Stimulated activated effector memory CD8-positive, alpha-beta T cell treated with anti-CD3 and anti-CD28 coated beads, Interleukin-12 subunit alpha, Interleukin-12 subunit beta, amount 100 ng/mL, for 72 hours (primary cell): ENCODE data around the gene ATP8B3.
"Not testable (repeated sequence)": the region's sequence is repeated elsewhere in the genome, so short reads cannot be mapped to it uniquely, and the experiment has no call there.

ENCODE experiments used
- ATAC-seq: fragments of 150-1000 bp; cut with Tn5 transposase; 2 replicates; pipeline ENCODE4 v1.10.0; 2021
- DNase-seq, 2 donors: peaks; one replicate each; pipeline ENCODE4 v3.0.0; 2021 to 2022; ENCODE audit warnings: low spot score in 2 of 2
- H3K27ac Mint-ChIP-seq: one replicate; pipeline ENCODE4 v1.8.0; 2022; ENCODE audit warnings: mild to moderate bottlenecking, mixed read lengths
- H3K36me3 Mint-ChIP-seq: one replicate; pipeline ENCODE4 v1.8.0; 2022; ENCODE audit warnings: mild to moderate bottlenecking, mixed read lengths
- H3K4me1 Mint-ChIP-seq: one replicate; pipeline ENCODE4 v1.8.0; 2022; ENCODE audit warnings: mixed read lengths
- H3K4me3 Mint-ChIP-seq: one replicate; pipeline ENCODE4 v1.8.0; 2022; ENCODE audit warnings: mild to moderate bottlenecking, mixed read lengths
- H3K9me3 Mint-ChIP-seq: one replicate; pipeline ENCODE4 v1.8.0; 2022; ENCODE audit warnings: mixed read lengths

Gene ATP8B3

GRCh38 chr19:1806184-1807029 lies 5.7 kb downstream of the ATP8B3 start:
- H3K36me3 Mint-ChIP-seq: peaks cover 7% of the 10 kb centered on the region
- H3K27ac Mint-ChIP-seq: no peak overlapping the region
- no peak for ATAC-seq
- no peaks in the 10 kb centered on the region for H3K9me3 Mint-ChIP-seq
- H3K4me1 Mint-ChIP-seq: peaks cover 11% of the 10 kb centered on the region
- H3K4me3 Mint-ChIP-seq: no peak overlapping the region
- no peak for DNase-seq

GRCh38 chr19:1805401-1806183 lies 6.5 kb downstream of the ATP8B3 start:
- Mint-ChIP-seq H3K9me3 (no peaks in the 10 kb centered on the region), H3K36me3 (peaks cover 2% of the 10 kb centered on the region), H3K4me1 (peaks cover 3% of the 10 kb centered on the region), H3K27ac (no peak overlapping the region), H3K4me3 (no peak overlapping the region)
- ATAC-seq: no peak
- DNase-seq: no peak

- peaks cover 4% of the 10 kb centered on the region for H3K36me3 Mint-ChIP-seq
- no peak for DNase-seq
- H3K27ac Mint-ChIP-seq: no peak overlapping the region
- H3K4me1 Mint-ChIP-seq: no peaks in the 10 kb centered on the region
- H3K4me3 Mint-ChIP-seq: no peak overlapping the region
- no peak for ATAC-seq
- no peaks in the 10 kb centered on the region for H3K9me3 Mint-ChIP-seq
These were observed 7.2 kb downstream of the ATP8B3 start for GRCh38 chr19:1804858-1805257.

- peaks cover 4% of the 10 kb centered on the region for H3K36me3 Mint-ChIP-seq
- peaks cover 8% of the 10 kb centered on the region for H3K4me1 Mint-ChIP-seq
- H3K9me3 Mint-ChIP-seq: no peaks in the 10 kb centered on the region
- DNase-seq: no peak
- no peak for ATAC-seq
- H3K27ac Mint-ChIP-seq: no peak overlapping the region
- H3K4me3 Mint-ChIP-seq: no peak overlapping the region
These were observed 12.3 kb downstream of the ATP8B3 start for GRCh38 chr19:1799695-1800342.

GRCh38 chr19:1797313-1797712 lies 14.8 kb downstream of the ATP8B3 start:
- not testable (repeated sequence) for H3K36me3 Mint-ChIP-seq, H3K9me3 Mint-ChIP-seq, H3K27ac Mint-ChIP-seq, DNase-seq, H3K4me3 Mint-ChIP-seq, ATAC-seq
- peaks cover 15% of the 10 kb centered on the region for H3K4me1 Mint-ChIP-seq

- DNase-seq (no peak), ATAC-seq (no peak)
- Mint-ChIP-seq H3K4me1 (peaks cover 15% of the 10 kb centered on the region), H3K27ac (no peak overlapping the region), H3K9me3 (no peaks in the 10 kb centered on the region), H3K36me3 (peaks cover 4% of the 10 kb centered on the region), H3K4me3 (no peak overlapping the region)
These were observed 15.5 kb downstream of the ATP8B3 start for GRCh38 chr19:1796395-1797142.

- ATAC-seq: peak; percentile 43
These were observed 17.5 kb downstream of the ATP8B3 start for GRCh38 chr19:1794424-1795172.

GRCh38 chr19:1791879-1792278 lies 20.2 kb downstream of the ATP8B3 start:
- Mint-ChIP-seq H3K27ac (no peak overlapping the region), H3K9me3 (no peaks in the 10 kb centered on the region), H3K36me3 (no peaks in the 10 kb centered on the region), H3K4me1 (peaks cover 15% of the 10 kb centered on the region), H3K4me3 (no peak overlapping the region)
- ATAC-seq (no peak), DNase-seq (no peak)

More at GRCh38 chr19:1794424-1795172, 17.5 kb downstream of the ATP8B3 start:
- no peak for DNase-seq
- no peaks in the 10 kb centered on the region for H3K36me3 Mint-ChIP-seq
- no peak overlapping the region for H3K27ac Mint-ChIP-seq
- H3K9me3 Mint-ChIP-seq: no peaks in the 10 kb centered on the region
- no peak overlapping the region for H3K4me3 Mint-ChIP-seq
- peaks cover 15% of the 10 kb centered on the region for H3K4me1 Mint-ChIP-seq

GRCh38 chr19:1790054-1790792 lies 21.9 kb downstream of the ATP8B3 start:
- no peaks in the 10 kb centered on the region for H3K36me3 Mint-ChIP-seq
- H3K27ac Mint-ChIP-seq: no peak overlapping the region
- no peaks in the 10 kb centered on the region for H3K9me3 Mint-ChIP-seq
- no peak overlapping the region for H3K4me3 Mint-ChIP-seq
- DNase-seq (no peak), ATAC-seq (no peak)
- H3K4me1 Mint-ChIP-seq: peaks cover 7% of the 10 kb centered on the region

- H3K4me3 Mint-ChIP-seq: no peak overlapping the region
- H3K27ac Mint-ChIP-seq: no peak overlapping the region
- no peaks in the 10 kb centered on the region for H3K9me3 Mint-ChIP-seq
- ATAC-seq: no peak
- no peaks in the 10 kb centered on the region for H3K36me3 Mint-ChIP-seq
- H3K4me1 Mint-ChIP-seq: peaks cover 5% of the 10 kb centered on the region
- no peak for DNase-seq
These were observed 22.6 kb downstream of the ATP8B3 start for GRCh38 chr19:1789261-1790041.

GRCh38 chr19:1787116-1787515 lies 25.0 kb downstream of the ATP8B3 start:
- Mint-ChIP-seq H3K4me1 (no peaks in the 10 kb centered on the region), H3K27ac (no peak overlapping the region), H3K36me3 (no peaks in the 10 kb centered on the region), H3K4me3 (no peak overlapping the region), H3K9me3 (no peaks in the 10 kb centered on the region)
- no peak for DNase-seq
- no peak for ATAC-seq

- H3K27ac Mint-ChIP-seq: no peak overlapping the region
- no peak for ATAC-seq
- no peaks in the 10 kb centered on the region for H3K36me3 Mint-ChIP-seq
- no peaks in the 10 kb centered on the region for H3K4me1 Mint-ChIP-seq
- no peaks in the 10 kb centered on the region for H3K9me3 Mint-ChIP-seq
- no peak overlapping the region for H3K4me3 Mint-ChIP-seq
- DNase-seq: no peak
These were observed 25.4 kb downstream of the ATP8B3 start for GRCh38 chr19:1786668-1787067.

- ATAC-seq (no peak), DNase-seq (no peak)
- Mint-ChIP-seq H3K4me3 (no peak overlapping the region), H3K36me3 (no peaks in the 10 kb centered on the region), H3K27ac (no peak overlapping the region), H3K4me1 (no peaks in the 10 kb centered on the region), H3K9me3 (no peaks in the 10 kb centered on the region)
These were observed 26.8 kb downstream of the ATP8B3 start for GRCh38 chr19:1785310-1785709.
